Lung (tissue), 12 donors: ENCODE results near the gene HOXB13. TPM values are rescaled to one million over a fixed set of nuclear protein-coding genes. Genes with fewer than 3 reads are reported as not detected.

Experiments used
- ATAC-seq: fragments of 200-7000 bp; cut with Tn5 transposase; one replicate; pipeline ENCODE4 v1.9.1; 2020; ENCODE audit warnings: moderate number of reproducible peaks; ENCODE audit not compliant: insufficient read depth, low FRiP score
- DNase-seq, 3 donors: peaks; one replicate each; pipeline ENCODE4 v3.0.0-alpha.2; 2013 to 2017
- H3K27ac ChIP-seq, 2 donors: one replicate each; pipeline ENCODE4 v1.5.1; 2013; ENCODE audit warnings: mild to moderate bottlenecking in 2 of 2, moderate library complexity in 2 of 2, control low read depth in 1 of 2, inconsistent platforms in 1 of 2, low read depth in 1 of 2, low read length in 1 of 2
- H3K27me3 ChIP-seq, 3 donors: one replicate each; pipeline ENCODE4 v1.5.1; 2013; ENCODE audit warnings: low read length in 2 of 3; ENCODE audit not compliant: control insufficient read depth in 3 of 3, insufficient read depth in 3 of 3
- H3K36me3 ChIP-seq, 4 donors: one replicate each; pipeline ENCODE4 v1.5.1; 2013; ENCODE audit warnings: low read length in 4 of 4, mild to moderate bottlenecking in 1 of 4, moderate library complexity in 1 of 4; ENCODE audit not compliant: control insufficient read depth in 4 of 4, insufficient read depth in 4 of 4
- H3K4me1 ChIP-seq, 5 donors: one replicate each; pipeline ENCODE4 v1.5.1; 2013; ENCODE audit warnings: low read length in 5 of 5, mild to moderate bottlenecking in 2 of 5, moderate library complexity in 1 of 5; ENCODE audit not compliant: control insufficient read depth in 5 of 5, insufficient read depth in 5 of 5
- H3K4me3 ChIP-seq: one replicate; pipeline ENCODE4 v1.5.1; 2013; ENCODE audit warnings: mild to moderate bottlenecking, control low read depth, moderate library complexity
- H3K9ac ChIP-seq, 2 donors: one replicate each; pipeline ENCODE4 v1.5.1; 2013; ENCODE audit warnings: low read length in 2 of 2, control low read depth in 1 of 2; ENCODE audit not compliant: insufficient read depth in 1 of 2
- H3K9me3 ChIP-seq, 4 donors: one replicate each; pipeline ENCODE4 v1.5.1; 2013; ENCODE audit warnings: low read length in 3 of 4, mild to moderate bottlenecking in 1 of 4, moderate library complexity in 1 of 4; ENCODE audit not compliant: control insufficient read depth in 4 of 4, insufficient read depth in 3 of 4
- WGBS, 2 donors: extraction: QIAGEN DNeasy Blood & Tissue Kit; methylation state at CpG; one replicate each; pipeline ENCODE4 v1.1.7; 2013; 5-methylcytosine and 5-hydroxymethylcytosine counted together
- polyA plus RNA-seq, 2 donors: library from polyadenylated mRNA; stranded (reverse); fragments of 200-250 nt; gene quantifications; one replicate each; pipeline ENCODE4 v1.2.1, GENCODE V29; 2013
- total RNA-seq, 2 donors: library from RNA; depleted of rRNA in 1 of 2; stranded (reverse); fragments of >200 nt in 1 of 2; gene quantifications; one replicate each; pipeline ENCODE4 v1.2.1, GENCODE V29; 2014 to 2021
- TF ChIP-seq, protein P1 (sequence below): IDR thresholded peaks from 2 replicates; pipeline ENCODE4 v1.5.1; 2012; ENCODE audit warnings: mild to moderate bottlenecking; ENCODE audit errors: control extremely low read depth, extremely low read depth
- donor health status: control.
- donor health status: control.
- donor health status: Bipolar disorder and iron deficiency.
- donor health status: healthy.
- donor health status: DM: yes; HTN: yes; CAD: no.

HOXB13 gene
- total and polyA plus RNA-seq, 4 donors, result not detected

DNA sequence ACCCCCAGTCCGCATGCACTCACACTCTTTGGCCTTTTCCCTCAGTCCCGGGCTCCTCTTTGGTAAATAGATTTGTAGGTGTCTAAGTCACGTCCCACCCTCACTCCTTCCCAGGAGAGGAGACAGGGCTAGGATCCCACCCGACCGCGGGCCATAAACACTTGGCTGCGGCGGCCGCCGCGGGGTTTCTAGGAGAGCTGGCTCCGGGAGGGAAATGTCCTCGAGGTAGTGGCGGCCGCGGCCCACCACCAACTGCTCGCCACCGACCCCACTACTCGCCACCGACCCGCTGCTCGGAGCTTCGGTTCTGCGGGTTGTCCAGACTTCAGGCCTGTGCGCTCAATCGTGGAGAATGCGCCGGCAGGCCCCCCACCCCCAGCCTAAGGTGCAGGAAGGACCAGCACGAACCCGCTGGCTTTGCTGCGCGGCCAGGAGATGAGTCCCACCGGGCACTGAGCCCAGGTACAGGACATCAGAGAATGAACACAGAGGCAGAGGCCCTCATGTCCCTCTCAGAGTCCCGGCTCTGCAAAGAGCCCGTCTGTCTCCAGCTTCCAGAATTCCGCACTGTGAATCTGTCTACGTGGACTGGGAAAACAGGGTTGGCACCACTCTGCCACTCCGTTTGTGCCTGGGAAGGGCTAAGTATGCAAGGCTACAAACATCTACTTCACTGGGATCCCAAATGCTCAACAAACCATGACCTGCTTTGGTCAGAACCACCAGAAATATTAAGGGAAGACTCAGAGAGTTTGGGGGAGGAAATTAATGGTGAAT, 3.1 kb downstream of the HOXB13 start:
- TF ChIP-seq, protein P1, sequence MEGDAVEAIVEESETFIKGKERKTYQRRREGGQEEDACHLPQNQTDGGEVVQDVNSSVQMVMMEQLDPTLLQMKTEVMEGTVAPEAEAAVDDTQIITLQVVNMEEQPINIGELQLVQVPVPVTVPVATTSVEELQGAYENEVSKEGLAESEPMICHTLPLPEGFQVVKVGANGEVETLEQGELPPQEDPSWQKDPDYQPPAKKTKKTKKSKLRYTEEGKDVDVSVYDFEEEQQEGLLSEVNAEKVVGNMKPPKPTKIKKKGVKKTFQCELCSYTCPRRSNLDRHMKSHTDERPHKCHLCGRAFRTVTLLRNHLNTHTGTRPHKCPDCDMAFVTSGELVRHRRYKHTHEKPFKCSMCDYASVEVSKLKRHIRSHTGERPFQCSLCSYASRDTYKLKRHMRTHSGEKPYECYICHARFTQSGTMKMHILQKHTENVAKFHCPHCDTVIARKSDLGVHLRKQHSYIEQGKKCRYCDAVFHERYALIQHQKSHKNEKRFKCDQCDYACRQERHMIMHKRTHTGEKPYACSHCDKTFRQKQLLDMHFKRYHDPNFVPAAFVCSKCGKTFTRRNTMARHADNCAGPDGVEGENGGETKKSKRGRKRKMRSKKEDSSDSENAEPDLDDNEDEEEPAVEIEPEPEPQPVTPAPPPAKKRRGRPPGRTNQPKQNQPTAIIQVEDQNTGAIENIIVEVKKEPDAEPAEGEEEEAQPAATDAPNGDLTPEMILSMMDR, result no peak
- no peak overlapping the region for H3K4me3 ChIP-seq
- 5 to 7% methylated on average over 38 of the region's 38 CpGs for WGBS, 2 donors

DNA sequence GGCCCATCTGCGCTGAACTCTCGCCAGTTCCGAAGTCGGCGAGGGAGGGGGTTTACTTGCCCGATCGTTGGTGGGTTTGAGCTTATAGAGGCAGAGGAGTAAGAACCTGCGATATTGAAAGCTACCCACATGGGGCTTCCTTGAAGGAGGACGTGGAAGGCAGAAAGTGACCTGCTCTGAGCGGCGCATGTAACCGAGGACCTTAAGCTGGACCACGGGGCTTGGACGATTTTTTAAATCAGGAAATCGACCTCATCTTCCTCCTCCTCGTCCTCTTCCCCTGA, 3.6 kb downstream of the HOXB13 start:
- H3K27ac ChIP-seq, result no peak overlapping the region
- no peak overlapping the region for H3K9ac ChIP-seq
- H3K4me3 ChIP-seq, result no peak overlapping the region
- peaks cover 18 to 98% (median 97%) of the 10 kb centered on the region in 3 donors for H3K27me3 ChIP-seq
- DNase-seq (no peak), ATAC-seq (no peak)
- TF ChIP-seq, protein P1, result no peak
- no peaks in the 10 kb centered on the region for H3K36me3 ChIP-seq
- WGBS, 2 donors, result 3% methylated on average over 16 of the region's 16 CpGs
- H3K9me3 ChIP-seq, result peaks cover 0 to 8% (median 0%) of the 10 kb centered on the region in 4 donors
- H3K4me1 ChIP-seq, result peaks cover 0 to 24% (median 2%) of the 10 kb centered on the region in 5 donors

More for the DNA sequence above, 3.1 kb downstream of the HOXB13 start:
- H3K9me3 ChIP-seq, result peaks cover 0 to 6% (median 0%) of the 10 kb centered on the region in 4 donors
- H3K27me3 ChIP-seq, result peaks cover 18 to 98% (median 97%) of the 10 kb centered on the region in 3 donors
- ATAC-seq, result no peak
- no peak for DNase-seq
- peaks cover 0 to 24% (median 2%) of the 10 kb centered on the region in 5 donors for H3K4me1 ChIP-seq
- H3K27ac ChIP-seq, result no peak overlapping the region
- H3K36me3 ChIP-seq, result no peaks in the 10 kb centered on the region
- H3K9ac ChIP-seq, result no peak overlapping the region

DNA sequence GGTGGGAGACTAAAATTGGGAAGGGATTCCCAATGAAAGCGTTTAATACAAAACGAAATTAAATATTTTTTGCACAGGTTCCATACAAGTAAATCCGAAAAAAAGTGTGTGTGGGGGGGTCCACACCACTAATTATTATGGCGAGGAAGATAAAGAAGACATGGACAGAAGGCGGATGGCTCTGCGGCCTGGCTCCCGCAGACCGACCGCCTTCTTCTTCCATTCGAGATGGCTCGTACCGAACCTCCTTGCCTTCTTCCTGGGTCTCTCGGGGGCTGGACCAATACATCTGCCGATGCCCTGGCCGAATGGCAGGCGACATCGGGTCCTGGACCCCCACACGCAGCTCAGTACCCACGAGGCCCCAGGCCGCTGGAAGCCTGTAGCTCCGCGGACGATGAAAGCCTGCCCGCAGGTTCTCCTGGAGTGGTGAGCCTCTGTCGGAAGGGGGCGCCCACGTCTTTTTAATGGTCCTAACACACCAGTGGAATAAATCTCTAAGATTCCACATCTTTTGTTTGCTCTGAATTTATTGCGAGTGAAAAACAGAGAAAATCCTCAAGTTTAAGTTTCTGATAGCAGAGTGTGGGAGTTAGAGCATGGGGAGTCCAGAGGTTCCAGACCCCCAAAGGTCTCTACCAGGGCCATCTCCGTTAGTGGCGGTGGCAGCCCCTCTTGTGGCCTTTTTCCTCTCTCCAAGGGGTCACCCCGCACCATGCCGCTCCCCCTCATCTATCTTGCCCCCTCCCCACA, 4.1 kb downstream of the HOXB13 start:
- Histone ChIP-seq H3K9me3 (peaks cover 0 to 9% (median 0%) of the 10 kb centered on the region in 4 donors), H3K27ac (no peak overlapping the region), H3K4me3 (no peak overlapping the region), H3K9ac (no peak overlapping the region), H3K27me3 (peaks cover 18 to 98% (median 97%) of the 10 kb centered on the region in 3 donors), H3K36me3 (no peaks in the 10 kb centered on the region), H3K4me1 (peaks cover 0 to 23% (median 1%) of the 10 kb centered on the region in 5 donors)
- DNase-seq, result peak; percentile 83 to 85 (median 85)
- 7 to 9% methylated on average over 32 of the region's 32 CpGs for WGBS, 2 donors
- TF ChIP-seq, protein P1, result peak; percentile 53
- ATAC-seq, result peak; percentile 47
